ENCODE results near the gene DOCK3. TPM values are rescaled to one million over a fixed set of nuclear protein-coding genes. Genes with fewer than 3 reads are reported as not detected.
"Not testable (repeated sequence)": the region's sequence is repeated elsewhere in the genome, so short reads cannot be mapped to it uniquely, and the experiment has no call there.

The DOCK3 gene
- total RNA-seq, 1 experiment from 2014 or later, result 0.12 TPM

- no peak for DNase-seq (ENCODE audit: low read depth)
Observed at GRCh38 chr3:50687127-50687751, 12.5 kb downstream of the DOCK3 start.

GRCh38 chr3:50687916-50688315, 13.2 kb downstream of the DOCK3 start:
- no peak for DNase-seq (ENCODE audit: low read depth)

GRCh38 chr3:50688602-50689001, 13.9 kb downstream of the DOCK3 start:
- DNase-seq (ENCODE audit: low read depth), result not testable (repeated sequence)

GRCh38 chr3:50689558-50689957, 14.8 kb downstream of the DOCK3 start:
- DNase-seq (ENCODE audit: low read depth), result no peak

GRCh38 chr3:50695031-50695430, 20.3 kb downstream of the DOCK3 start:
- DNase-seq (ENCODE audit: low read depth), result no peak

- no peak for DNase-seq (ENCODE audit: low read depth)
Observed at GRCh38 chr3:50696276-50696675, 21.5 kb downstream of the DOCK3 start.

- no peak for DNase-seq (ENCODE audit: low read depth)
Observed at GRCh38 chr3:50698269-50698668, 23.5 kb downstream of the DOCK3 start.

GRCh38 chr3:50708620-50709019, 33.9 kb downstream of the DOCK3 start:
- no peak for DNase-seq (ENCODE audit: low read depth)

GRCh38 chr3:50714946-50715345, 40.2 kb downstream of the DOCK3 start:
- peak; percentile 4 for DNase-seq (ENCODE audit: low read depth)

GRCh38 chr3:50724831-50725230, 50.1 kb downstream of the DOCK3 start:
- no peak for DNase-seq (ENCODE audit: low read depth)

GRCh38 chr3:50734985-50735384, 60.3 kb downstream of the DOCK3 start:
- DNase-seq (ENCODE audit: low read depth), result no peak

- DNase-seq (ENCODE audit: low read depth), result no peak
Observed at GRCh38 chr3:50737193-50737905, 62.6 kb downstream of the DOCK3 start.

- no peak for DNase-seq (ENCODE audit: low read depth)
Observed at GRCh38 chr3:50737906-50738598, 63.3 kb downstream of the DOCK3 start.

- no peak for DNase-seq (ENCODE audit: low read depth)
Observed at GRCh38 chr3:50743643-50744042, 68.9 kb downstream of the DOCK3 start.

- no peak for DNase-seq (ENCODE audit: low read depth)
Observed at GRCh38 chr3:50749822-50750221, 75.1 kb downstream of the DOCK3 start.

- no peak for DNase-seq (ENCODE audit: low read depth)
Observed at GRCh38 chr3:50759015-50759414, 84.3 kb downstream of the DOCK3 start.

- no peak for DNase-seq (ENCODE audit: low read depth)
Observed at GRCh38 chr3:50777680-50778079, 103.0 kb downstream of the DOCK3 start.

GRCh38 chr3:50781766-50782165, 107.0 kb downstream of the DOCK3 start:
- DNase-seq (ENCODE audit: low read depth), result not testable (repeated sequence)

- DNase-seq (ENCODE audit: low read depth), result no peak
Observed at GRCh38 chr3:50786631-50787030, 111.9 kb downstream of the DOCK3 start.

- not testable (repeated sequence) for DNase-seq (ENCODE audit: low read depth)
Observed at GRCh38 chr3:50790894-50791293, 116.2 kb downstream of the DOCK3 start.

GRCh38 chr3:50792568-50792967, 117.8 kb downstream of the DOCK3 start:
- no peak for DNase-seq (ENCODE audit: low read depth)

GRCh38 chr3:50803805-50804204, 129.1 kb downstream of the DOCK3 start:
- DNase-seq (ENCODE audit: low read depth), result not testable (repeated sequence)

GRCh38 chr3:50804376-50804775, 129.6 kb downstream of the DOCK3 start:
- not testable (repeated sequence) for DNase-seq (ENCODE audit: low read depth)

Measured in RPMI7951 (cell line).